Type B pancreatic cell (in vitro differentiated cells): ENCODE measurements around the gene MADD. TPM values are rescaled to one million over a fixed set of nuclear protein-coding genes. Genes with fewer than 3 reads are reported as not detected.

Experiments
- DNase-seq: peaks from one replicate; pipeline ENCODE4 v3.0.0; 2021; ENCODE audit warnings: mixed read lengths; ENCODE audit not compliant: unreplicated experiment; ENCODE audit errors: extremely low spot score
- H3K27ac Mint-ChIP-seq: 2 replicates; pipeline ENCODE4 v1.8.0; 2021; ENCODE audit warnings: mild to moderate bottlenecking, mixed read lengths
- H3K27me3 Mint-ChIP-seq: 2 replicates; pipeline ENCODE4 v1.8.0; 2021; ENCODE audit warnings: mixed read lengths
- H3K36me3 Mint-ChIP-seq: 2 replicates; pipeline ENCODE4 v1.8.0; 2021; ENCODE audit warnings: mixed read lengths
- H3K4me1 Mint-ChIP-seq: one replicate; pipeline ENCODE4 v1.8.0; 2021; ENCODE audit warnings: mixed read lengths; ENCODE audit not compliant: unreplicated experiment
- H3K4me3 Mint-ChIP-seq: 2 replicates; pipeline ENCODE4 v1.8.0; 2021; ENCODE audit warnings: mild to moderate bottlenecking, mixed read lengths
- H3K9me3 Mint-ChIP-seq: 2 replicates; pipeline ENCODE4 v1.8.0; 2021; ENCODE audit warnings: mixed read lengths
- total RNA-seq: library from RNA; stranded (reverse); gene quantifications from 2 replicates; pipeline ENCODE4 v1.2.1, GENCODE V29; 2021; ENCODE audit warnings: low replicate concordance
- TF ChIP-seq, protein P1 (sequence below): fragments of 200-600 bp; sonication (generic); conservative IDR thresholded peaks from 2 replicates; pipeline ENCODE4 v1.5.0; 2021; ENCODE audit warnings: antibody characterized with exemption, mild to moderate bottlenecking

Gene MADD
- total RNA-seq, 1 donor from 2014 or later: 47.7 TPM

DNA sequence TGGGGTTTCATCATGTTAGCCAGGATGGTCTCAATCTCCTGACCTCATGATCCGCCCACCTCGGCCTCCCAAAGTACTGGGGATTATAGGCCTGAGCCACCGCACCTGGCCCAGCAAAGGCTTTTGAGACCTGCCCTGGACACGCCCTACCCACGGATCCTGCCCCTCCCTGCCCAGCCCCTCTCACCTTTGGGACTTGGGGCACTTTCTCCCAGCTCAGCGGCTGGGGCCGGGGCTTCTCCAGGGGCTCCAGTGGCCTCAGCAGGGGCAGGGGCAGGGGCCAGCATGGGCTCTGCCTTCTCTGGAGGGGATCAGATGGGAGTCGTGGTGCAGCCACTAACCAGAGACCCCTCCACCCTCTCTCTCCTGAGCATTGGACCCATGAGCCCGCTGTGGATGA is 80.4 kb downstream of the MADD start:
- Mint-ChIP-seq H3K9me3 (no peaks in the 10 kb centered on the region), H3K4me1 (peaks cover 9% of the 10 kb centered on the region), H3K27ac (no peak overlapping the region), H3K27me3 (no peaks in the 10 kb centered on the region), H3K4me3 (no peak overlapping the region), H3K36me3 (no peaks in the 10 kb centered on the region)
- TF ChIP-seq, protein P1, sequence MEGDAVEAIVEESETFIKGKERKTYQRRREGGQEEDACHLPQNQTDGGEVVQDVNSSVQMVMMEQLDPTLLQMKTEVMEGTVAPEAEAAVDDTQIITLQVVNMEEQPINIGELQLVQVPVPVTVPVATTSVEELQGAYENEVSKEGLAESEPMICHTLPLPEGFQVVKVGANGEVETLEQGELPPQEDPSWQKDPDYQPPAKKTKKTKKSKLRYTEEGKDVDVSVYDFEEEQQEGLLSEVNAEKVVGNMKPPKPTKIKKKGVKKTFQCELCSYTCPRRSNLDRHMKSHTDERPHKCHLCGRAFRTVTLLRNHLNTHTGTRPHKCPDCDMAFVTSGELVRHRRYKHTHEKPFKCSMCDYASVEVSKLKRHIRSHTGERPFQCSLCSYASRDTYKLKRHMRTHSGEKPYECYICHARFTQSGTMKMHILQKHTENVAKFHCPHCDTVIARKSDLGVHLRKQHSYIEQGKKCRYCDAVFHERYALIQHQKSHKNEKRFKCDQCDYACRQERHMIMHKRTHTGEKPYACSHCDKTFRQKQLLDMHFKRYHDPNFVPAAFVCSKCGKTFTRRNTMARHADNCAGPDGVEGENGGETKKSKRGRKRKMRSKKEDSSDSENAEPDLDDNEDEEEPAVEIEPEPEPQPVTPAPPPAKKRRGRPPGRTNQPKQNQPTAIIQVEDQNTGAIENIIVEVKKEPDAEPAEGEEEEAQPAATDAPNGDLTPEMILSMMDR: no peak
- DNase-seq: no peak

DNA sequence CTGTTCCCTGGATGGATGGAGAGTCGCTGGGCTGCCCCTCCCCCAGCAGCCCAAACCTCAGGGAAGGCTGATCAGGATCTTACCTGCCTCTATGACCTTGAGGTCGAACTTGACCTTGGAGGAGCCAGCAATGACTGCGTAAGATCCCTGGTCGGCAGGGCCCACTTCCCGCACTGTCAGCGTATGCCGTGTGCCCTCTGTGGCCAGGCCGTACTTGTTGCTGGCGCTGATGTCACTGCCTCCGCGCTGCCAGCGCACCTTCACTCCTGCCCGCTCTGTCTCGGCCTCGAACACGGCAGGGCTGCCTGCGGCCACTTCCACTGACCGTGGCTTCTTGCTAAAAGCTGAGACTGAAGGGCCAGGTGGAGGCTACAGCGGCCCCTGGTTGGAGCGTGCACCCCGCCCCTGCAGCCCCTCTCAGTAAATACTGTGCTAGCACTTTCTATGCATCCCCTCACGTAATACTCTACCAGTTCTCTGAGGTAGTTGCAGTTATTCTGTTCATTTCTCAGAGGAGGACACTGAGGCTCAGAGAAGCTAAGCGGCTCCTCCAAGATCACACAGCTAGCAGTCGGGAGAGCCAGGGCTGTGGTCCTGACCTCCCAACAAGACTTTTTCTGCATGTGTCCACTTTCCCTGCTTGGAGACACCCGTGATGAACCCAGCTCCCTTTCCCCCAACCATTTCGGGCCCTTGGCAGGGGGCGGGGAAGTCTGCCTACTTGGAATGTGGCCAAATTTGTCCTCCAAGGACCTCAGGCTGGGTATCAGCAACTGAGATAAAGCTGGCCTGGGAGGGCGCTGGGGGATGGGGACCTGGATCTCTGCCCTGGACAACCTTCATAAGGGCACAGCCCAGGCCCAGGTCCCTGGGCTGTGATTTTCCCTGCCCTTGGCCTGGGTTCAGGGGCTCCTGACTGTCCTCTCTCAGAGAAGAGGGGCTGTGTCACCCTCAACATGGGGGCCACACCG is 81.5 kb downstream of the MADD start:
- Mint-ChIP-seq H3K9me3 (no peaks in the 10 kb centered on the region), H3K4me3 (no peak overlapping the region), H3K4me1 (peaks cover 9% of the 10 kb centered on the region), H3K36me3 (no peaks in the 10 kb centered on the region), H3K27me3 (no peaks in the 10 kb centered on the region), H3K27ac (no peak overlapping the region)
- TF ChIP-seq, protein P1: no peak
- DNase-seq: no peak

DNA sequence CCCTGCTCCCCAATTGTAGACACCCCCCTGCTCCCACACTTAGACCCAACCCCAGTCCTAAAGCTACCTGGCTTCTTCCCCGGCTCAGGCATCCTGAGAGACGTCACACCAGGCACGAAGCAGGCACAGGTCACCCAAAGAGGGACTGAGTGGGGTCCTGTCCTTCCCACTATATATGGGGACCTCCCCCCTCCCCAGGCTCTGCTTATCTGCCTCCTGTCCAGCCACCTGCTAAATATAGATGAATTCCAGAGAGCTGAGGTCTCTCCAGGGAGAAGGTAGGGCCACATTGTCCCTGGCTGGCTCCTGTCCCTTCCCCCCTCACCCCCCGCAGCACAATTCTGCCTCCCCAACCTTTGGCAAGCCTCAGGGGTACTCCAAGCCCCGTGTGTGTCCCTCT is 82.6 kb downstream of the MADD start, which contains the start of gene MYBPC3:
MYBPC3 (minus strand) TSS at position 147 of the 400 bp plus-strand sequence; CDS start at position 92, 55 bp downstream.
- DNase-seq: no peak
- no peak within 1 kb of the TSS for H3K4me3 Mint-ChIP-seq
- H3K4me1 Mint-ChIP-seq: peaks cover 9% of the 10 kb centered on the region
- no peaks in the 10 kb centered on the region for H3K9me3 Mint-ChIP-seq
- TF ChIP-seq, protein P1: no peak
- H3K27me3 Mint-ChIP-seq: no peaks in the 10 kb centered on the region
- no peak within 1 kb of the TSS for H3K27ac Mint-ChIP-seq
- no peaks in the 10 kb centered on the region for H3K36me3 Mint-ChIP-seq

DNA sequence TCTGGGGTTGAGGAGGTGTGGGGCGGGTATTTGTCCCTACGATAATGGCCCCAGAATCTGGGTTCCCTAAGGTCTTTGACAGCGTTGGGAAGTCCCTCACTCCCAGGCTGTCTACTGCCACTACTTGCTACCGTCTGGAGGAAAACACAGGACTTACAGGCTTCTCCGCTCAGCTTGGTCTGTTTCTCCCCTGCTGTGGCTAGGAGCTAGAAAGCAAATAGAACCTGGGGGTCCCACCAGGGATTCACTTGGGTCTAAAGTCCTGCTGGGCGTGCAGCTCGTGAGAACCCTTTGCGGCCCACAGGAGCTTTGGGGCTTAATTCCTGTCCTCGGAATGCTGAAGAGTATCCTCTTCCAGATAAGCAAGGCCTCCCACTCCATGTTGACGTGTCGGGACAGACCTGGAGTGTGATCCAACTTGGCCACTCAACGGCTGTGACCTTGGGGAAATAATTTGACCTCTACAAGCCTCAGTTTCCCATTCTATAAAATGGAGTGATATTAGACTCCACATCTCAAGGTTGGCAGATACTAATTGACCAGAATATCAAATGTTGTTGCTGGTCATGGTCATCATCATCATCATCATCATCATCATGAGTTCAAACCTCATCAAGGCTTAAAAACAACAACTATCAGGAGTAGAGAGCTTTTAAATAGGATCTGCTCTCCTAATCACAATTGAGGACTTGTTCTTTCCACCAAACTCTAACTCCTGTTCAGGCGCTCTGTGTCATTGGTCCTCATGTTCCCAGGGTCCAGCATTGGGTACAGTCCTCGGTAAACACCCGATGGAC is 84.2 kb downstream of the MADD start:
- DNase-seq: no peak
- H3K4me3 Mint-ChIP-seq: peak overlapping the region; percentile 76
- no peaks in the 10 kb centered on the region for H3K27me3 Mint-ChIP-seq
- no peaks in the 10 kb centered on the region for H3K36me3 Mint-ChIP-seq
- no peaks in the 10 kb centered on the region for H3K9me3 Mint-ChIP-seq
- H3K27ac Mint-ChIP-seq: peak overlapping the region; percentile 8
- TF ChIP-seq, protein P1: no peak
- peaks cover 5% of the 10 kb centered on the region for H3K4me1 Mint-ChIP-seq

DNA sequence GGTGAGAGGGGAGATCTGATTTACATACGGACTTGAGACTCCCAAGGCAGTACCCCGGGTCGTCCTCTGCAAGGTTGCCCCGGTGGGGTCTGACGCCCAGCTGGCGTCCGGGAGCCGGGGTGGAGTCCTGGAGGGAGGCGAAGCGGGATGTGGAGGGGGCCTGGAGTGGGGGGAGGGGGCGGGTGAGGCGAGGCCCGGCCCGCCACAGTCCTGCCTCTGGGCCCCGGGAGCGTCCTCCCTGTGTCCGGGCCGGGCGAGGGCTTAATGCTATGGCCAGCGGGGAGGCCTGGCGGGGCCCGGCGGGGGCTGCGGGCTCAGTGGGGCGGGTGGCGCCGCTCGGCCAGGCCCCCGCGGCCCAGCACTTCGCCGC is 85.0 kb downstream of the MADD start:
- TF ChIP-seq, protein P1: no peak
- Mint-ChIP-seq H3K27me3 (no peaks in the 10 kb centered on the region), H3K4me3 (peak overlapping the region; percentile 88), H3K9me3 (no peaks in the 10 kb centered on the region), H3K4me1 (peaks cover 4% of the 10 kb centered on the region), H3K27ac (peak overlapping the region; percentile 8), H3K36me3 (no peaks in the 10 kb centered on the region)
- DNase-seq: no peak
